H1 (cell line): ENCODE measurements around the gene CNTD1. TPM values are rescaled to one million over a fixed set of nuclear protein-coding genes. Genes with fewer than 3 reads are reported as not detected.
"Not testable (repeated sequence)": the region's sequence is repeated elsewhere in the genome, so short reads cannot be mapped to it uniquely, and the experiment has no call there.

Source experiments
- CTCF ChIA-PET: fragments of 300-600 bp; sonication (Branson Sonifier 250); formaldehyde crosslinking; loops from one replicate; lab custom pipeline; 2021; ENCODE audit not compliant: partially characterized antibody; lab: Charles Lee
- POLR2A ChIA-PET: fragments of 300-600 bp; sonication (Branson Sonifier 250); formaldehyde crosslinking; loops from one replicate; lab custom pipeline; 2021; ENCODE audit warnings: inconsistent platforms; ENCODE audit not compliant: partially characterized antibody; lab: Charles Lee
- DNase-seq, 2 experiments: peaks; one replicate each; pipeline versions ENCODE4 v3.0.0 to v3.0.0-alpha.2; 2010 to 2022; ENCODE audit warnings: low spot score in 2 of 2, low read depth in 1 of 2, mixed read lengths in 1 of 2
- FAIRE-seq: peaks from 2 replicates; lab custom pipeline; 2011; peaks lifted over from hg19 to GRCh38; lab: Jason Lieb, UNC
- H2AFZ ChIP-seq: 2 replicates; pipeline ENCODE4 v1.8.1; 2012; ENCODE audit warnings: low read length, inconsistent platforms
- H2AK5ac ChIP-seq: 2 replicates; pipeline ENCODE4 v1.6.1; 2013; ENCODE audit warnings: low read depth, low read length
- H2BK120ac ChIP-seq: replicated peaks from 2 replicates; pipeline ENCODE3; 2013; ENCODE audit warnings: low read depth, low read length, inconsistent platforms
- H2BK12ac ChIP-seq: 2 replicates; pipeline ENCODE4 v1.6.1; 2013; ENCODE audit warnings: low read depth, low read length
- H2BK15ac ChIP-seq: 2 replicates; pipeline ENCODE4 v1.6.1; 2013; ENCODE audit warnings: low read length
- H2BK20ac ChIP-seq: 2 replicates; pipeline ENCODE4 v1.6.1; 2013; ENCODE audit warnings: low read length
- H2BK5ac ChIP-seq: 2 replicates; pipeline ENCODE4 v1.6.1; 2013; ENCODE audit warnings: low read depth, low read length
- H3K14ac ChIP-seq: 2 replicates; pipeline ENCODE4 v1.6.1; 2013; ENCODE audit warnings: inconsistent platforms; ENCODE audit not compliant: insufficient read length
- H3K18ac ChIP-seq: 2 replicates; pipeline ENCODE4 v1.6.1; 2013; ENCODE audit warnings: low read length; ENCODE audit errors: extremely low read depth
- H3K23ac ChIP-seq: 2 replicates; pipeline ENCODE4 v1.6.1; 2013; ENCODE audit warnings: inconsistent platforms; ENCODE audit not compliant: insufficient read length
- H3K23me2 ChIP-seq: 2 replicates; pipeline ENCODE4 v1.6.1; 2013; ENCODE audit warnings: low read depth, low read length
- H3K27ac ChIP-seq: 2 replicates; pipeline ENCODE4 v1.6.1; 2011; ENCODE audit warnings: low read depth, low read length, inconsistent platforms
- H3K27me3 ChIP-seq, 4 experiments: replicated peaks in 1 of 4; 1 replicate in 1 of 4; 2 replicates in 3 of 4; pipeline versions ENCODE4 v1.6.1 to v1.8.1; 2011 to 2013; ENCODE audit warnings: low read length in 3 of 4, mild to moderate bottlenecking in 3 of 4, inconsistent platforms in 2 of 4, mixed read lengths in 2 of 4, moderate library complexity in 1 of 4; ENCODE audit not compliant: control insufficient read depth in 3 of 4, insufficient read depth in 3 of 4; ENCODE audit errors: extremely low read depth in 1 of 4
- H3K36me3 ChIP-seq, 4 experiments: 2 replicates each; pipeline versions ENCODE4 v1.6.1 to v1.8.1; 2011 to 2013; ENCODE audit warnings: mild to moderate bottlenecking in 4 of 4, low read length in 3 of 4, moderate library complexity in 2 of 4, control low read depth in 1 of 4, inconsistent platforms in 1 of 4; ENCODE audit not compliant: insufficient read depth in 4 of 4, control insufficient read depth in 2 of 4
- H3K4ac ChIP-seq: replicated peaks from 2 replicates; pipeline ENCODE3; 2013; ENCODE audit warnings: low read length, low read depth, mixed read lengths, inconsistent platforms; ENCODE audit not compliant: insufficient read length
- H3K4me1 ChIP-seq, 4 experiments: replicated peaks in 1 of 4; 1 replicate in 1 of 4; 2 replicates in 3 of 4; pipeline versions ENCODE4 v1.6.1 to v1.8.1; 2011 to 2013; ENCODE audit warnings: low read length in 3 of 4, inconsistent platforms in 2 of 4, mixed read lengths in 1 of 4; ENCODE audit not compliant: insufficient read depth in 4 of 4, control insufficient read depth in 3 of 4
- H3K4me2 ChIP-seq, 2 experiments: 2 replicates each; pipeline versions ENCODE4 v1.6.1 to v1.8.1; 2011 to 2013; ENCODE audit warnings: low read depth in 2 of 2, low read length in 2 of 2, control low read depth in 1 of 2, inconsistent platforms in 1 of 2, mild to moderate bottlenecking in 1 of 2; ENCODE audit not compliant: insufficient read depth in 1 of 2
- H3K4me3 ChIP-seq, 4 experiments: fragments of 200-600, 300-600 bp in 1 of 4; sonication (generic), shearing (Covaris generic), sonication (Bioruptor Twin) in 1 of 4; 2 replicates each; pipeline versions ENCODE4 v1.5.1 to v1.8.1; 2011 to 2016; ENCODE audit warnings: low read length in 4 of 4, low read depth in 3 of 4, control low read depth in 2 of 4, inconsistent platforms in 2 of 4, mild to moderate bottlenecking in 2 of 4, mixed read lengths in 1 of 4, moderate library complexity in 1 of 4; ENCODE audit not compliant: insufficient read depth in 2 of 4; ENCODE audit errors: extremely low read depth in 1 of 4
- H3K56ac ChIP-seq: replicated peaks from 2 replicates; pipeline ENCODE3; 2013; ENCODE audit warnings: low read depth, mild to moderate bottlenecking, mixed read lengths, low read length, inconsistent platforms; ENCODE audit not compliant: insufficient read length
- H3K79me1 ChIP-seq: 2 replicates; pipeline ENCODE4 v1.6.1; 2013; ENCODE audit warnings: low read depth, low read length, control low read depth
- H3K79me2 ChIP-seq, 2 experiments: 2 replicates each; pipeline versions ENCODE4 v1.6.1 to v1.8.1; 2012 to 2013; ENCODE audit warnings: low read length in 2 of 2, mild to moderate bottlenecking in 2 of 2, inconsistent platforms in 1 of 2; ENCODE audit not compliant: insufficient read depth in 2 of 2, control insufficient read depth in 1 of 2
- H3K9ac ChIP-seq, 4 experiments: replicated peaks in 1 of 4; 1 replicate in 1 of 4; 2 replicates in 3 of 4; pipeline versions ENCODE4 v1.6.1 to v1.8.1; 2011 to 2013; ENCODE audit warnings: low read depth in 3 of 4, low read length in 3 of 4, control low read depth in 2 of 4, mild to moderate bottlenecking in 2 of 4, moderate library complexity in 2 of 4, inconsistent platforms in 1 of 4; ENCODE audit errors: extremely low read depth in 1 of 4
- H3K9me3 ChIP-seq, 2 experiments: 2 replicates each; pipeline versions ENCODE4 v1.6.1 to v1.8.1; 2012 to 2013; ENCODE audit warnings: mild to moderate bottlenecking in 2 of 2, moderate library complexity in 2 of 2, control low read depth in 1 of 2, inconsistent platforms in 1 of 2, low read depth in 1 of 2, low read length in 1 of 2, mixed read lengths in 1 of 2; ENCODE audit not compliant: insufficient read depth in 2 of 2
- H4K20me1 ChIP-seq, 2 experiments: replicated peaks in 1 of 2; 2 replicates each; pipeline versions ENCODE3 to v1.8.1; 2011 to 2013; ENCODE audit warnings: inconsistent platforms in 2 of 2, low read length in 2 of 2, mild to moderate bottlenecking in 1 of 2; ENCODE audit not compliant: insufficient read depth in 2 of 2, control insufficient read depth in 1 of 2
- H4K5ac ChIP-seq: 2 replicates; pipeline ENCODE4 v1.6.1; 2013; ENCODE audit warnings: low read length, low read depth, mixed read lengths, inconsistent platforms; ENCODE audit not compliant: insufficient read length
- H4K8ac ChIP-seq: 2 replicates; pipeline ENCODE4 v1.8.0; 2013; ENCODE audit warnings: mild to moderate bottlenecking, moderate library complexity, low read length, inconsistent platforms; ENCODE audit not compliant: insufficient read depth; ENCODE audit errors: extremely low read depth
- H4K91ac ChIP-seq: replicated peaks from 2 replicates; pipeline ENCODE3; 2013; ENCODE audit warnings: low read length, mixed read lengths, inconsistent platforms; ENCODE audit not compliant: insufficient read length
- EP300 ChIP-seq, 2 experiments: IDR thresholded peaks; 1 replicate in 1 of 2; 2 replicates in 1 of 2; pipeline ENCODE4 v1.6.1; 2011 to 2012; ENCODE audit warnings: low read depth in 2 of 2, low read length in 2 of 2, mild to moderate bottlenecking in 2 of 2, borderline replicate concordance in 1 of 2, inconsistent platforms in 1 of 2, moderate library complexity in 1 of 2
- PHF8 ChIP-seq: fragments of 200-600 bp; sonication (generic); conservative IDR thresholded peaks from 2 replicates; pipeline ENCODE4 v1.7.1; 2012; ENCODE audit warnings: low read depth, mild to moderate bottlenecking, inconsistent platforms, low read length, moderate library complexity
- WGBS, 2 experiments: shearing (Covaris generic) in 1 of 2; methylation state at CpG; one replicate each; pipeline versions ENCODE4 v1.1.6 to v1.1.7; 2013 to 2015; ENCODE audit warnings: low lambda C conversion rate in 2 of 2, mixed read lengths in 2 of 2, inconsistent platforms in 1 of 2, low coverage in 1 of 2, missing lambda C conversion rate in 1 of 2; ENCODE audit not compliant: insufficient replicate concordance in 2 of 2, insufficient coverage in 1 of 2, insufficient read length in 1 of 2; ENCODE audit errors: extremely low coverage in 1 of 2, missing lambda C conversion rate in 1 of 2; 5-methylcytosine and 5-hydroxymethylcytosine counted together
- polyA plus RNA-seq, 7 experiments: library from polyadenylated mRNA; depleted of rRNA in 3 of 7; stranded (reverse) in 5 of 7; unstranded in 2 of 7; fragments of >200 nt in 5 of 7; fragments of 200-250 nt in 2 of 7; gene quantifications; 1 replicate in 5 of 7; 2 replicates in 1 of 7; 4 replicates in 1 of 7; pipeline versions ENCODE4 v1.2.1 to v1.2.3, GENCODE V29; 2011 to 2013; ENCODE audit warnings: missing spikeins in 2 of 7, mixed read lengths in 2 of 7
- total RNA-seq: library from RNA; stranded (reverse); fragmentation: NEBNext Ultra II Directional; extraction: Animal tissue kit (Norgen Biotek cat#: 25700); gene quantifications from 2 replicates; pipeline ENCODE4 v1.2.1, GENCODE V29; 2021

CNTD1 gene
- total and polyA plus RNA-seq, 2 of the 8 experiments (the other 6 are each of a cell fraction or from before 2014, with no cell fraction given) = not detected

- TF ChIP-seq PHF8 (no peak), EP300 (IDR thresholded peaks at IDR 0.05; ENCODE audit: borderline replicate concordance in 1 of 2, low read depth in 2 of 2, low read length in 2 of 2) (no peak)
These were observed 56.5 kb downstream of the CNTD1 start (continued) for GRCh38 chr17:42855048-42855596.

GRCh38 chr17:42856093-42856492 lies 57.4 kb downstream of the CNTD1 start:
- H3K23me2 ChIP-seq, H2BK5ac ChIP-seq, H3K14ac ChIP-seq, H3K36me3 ChIP-seq, H3K79me2 ChIP-seq, H2BK20ac ChIP-seq, H3K4me3 ChIP-seq, H4K8ac ChIP-seq, H2AFZ ChIP-seq, H4K91ac ChIP-seq, H3K27ac ChIP-seq, H3K9ac ChIP-seq, H3K79me1 ChIP-seq, H3K4ac ChIP-seq, H3K18ac ChIP-seq, H4K20me1 ChIP-seq, H4K5ac ChIP-seq, H2BK120ac ChIP-seq, H3K4me2 ChIP-seq, H3K23ac ChIP-seq, H2BK15ac ChIP-seq, DNase-seq, H3K9me3 ChIP-seq, H2AK5ac ChIP-seq, H3K4me1 ChIP-seq, H3K27me3 ChIP-seq, FAIRE-seq, H3K56ac ChIP-seq, H2BK12ac ChIP-seq: not testable (repeated sequence)
- 86% methylated on average over 5 of the region's 8 CpGs; no CpG with 5 or more reads in 1 of the 2 experiments for WGBS, 2 experiments
- POLR2A ChIA-PET = interaction anchor here (1.1 to 2.7 kb wide), 3 partner anchors 8 to 143 kb away, joined by 3 to 19 read pairs (median 4); partner anchors contain the start of gene AOC2
- CTCF ChIA-PET = interaction anchor here (1.1 to 6.8 kb wide), 3 partner anchors 11 to 73 kb away, joined by 3 to 55 read pairs (median 13); partner anchors contain the start of gene AOC2
